Measurements from ENCODE around the gene MAP3K7CL.
A peak's percentile ranks its signal among the peaks of the same experiment; 100 is the strongest.

MAP3K7CL gene

DNA sequence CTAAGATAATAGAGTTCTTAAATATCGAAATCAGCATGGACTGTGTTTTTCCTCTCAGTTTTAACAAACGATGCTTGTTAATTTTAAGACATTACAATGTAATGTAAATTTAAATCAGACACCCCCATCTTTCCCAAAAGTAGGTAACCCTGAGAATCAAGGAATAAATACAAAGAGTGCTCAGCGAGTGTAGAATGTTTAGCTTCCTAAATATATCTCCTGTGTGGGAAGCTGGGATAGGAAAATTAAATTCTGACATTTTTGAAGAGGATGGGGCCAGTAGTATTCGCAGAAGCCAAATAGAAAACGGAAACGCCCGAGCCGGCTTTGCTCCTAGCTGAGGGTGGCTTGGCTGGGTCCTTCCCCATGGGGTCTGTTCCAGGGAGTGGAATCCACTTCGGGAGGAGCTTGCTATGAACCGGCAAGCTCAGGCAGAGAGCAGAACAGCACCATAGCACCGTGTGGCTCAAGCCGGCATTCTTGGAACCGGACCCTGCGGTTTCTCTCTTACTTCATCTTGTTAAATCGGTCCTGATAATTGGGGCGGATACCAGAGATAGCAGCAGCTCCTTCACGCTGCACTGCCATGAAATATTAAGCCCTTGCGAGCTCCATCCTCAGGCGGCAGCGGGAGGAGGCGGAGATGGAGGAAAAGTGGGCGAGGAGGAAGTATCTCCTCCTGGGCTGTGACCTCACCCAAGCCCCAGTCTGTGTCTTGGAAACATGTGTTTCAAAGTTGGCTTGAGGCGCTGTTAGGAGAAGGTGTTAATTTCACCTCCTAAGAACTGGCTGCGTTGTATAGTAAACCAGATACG is 24.9 kb downstream of the MAP3K7CL start:
- Histone ChIP-seq H2BK5ac (ENCODE audit: low read depth, low read length, poor library complexity) (no peak overlapping the region), H3K27ac (ENCODE audit: low read depth, low read length) (no peak overlapping the region), H2BK12ac (ENCODE audit: low read length) (no peak overlapping the region), H3K79me2 (ENCODE audit: control insufficient read depth, insufficient read depth, low read length, poor library complexity) (no peaks in the 10 kb centered on the region), H4K8ac (ENCODE audit: low read depth, low read length) (no peak overlapping the region), H4K12ac (ENCODE audit: low read depth, low read length) (no peak overlapping the region), H3K23ac (ENCODE audit: low read length) (no peak overlapping the region), H2AK5ac (ENCODE audit: low read length) (no peak overlapping the region), H3K4me2 (ENCODE audit: low read length) (no peak overlapping the region), H3K4me3 (ENCODE audit: low read depth, low read length) (no peak overlapping the region), H3K14ac (ENCODE audit: low read length) (no peak overlapping the region), H3K9me3 (ENCODE audit: insufficient read depth, low read depth, low read length) (no peaks in the 10 kb centered on the region), H4K91ac (ENCODE audit: low read depth, low read length) (no peak overlapping the region), H3K18ac (ENCODE audit: low read length) (no peak overlapping the region), H2BK120ac (ENCODE audit: insufficient read depth, low read length, poor library complexity) (no peak overlapping the region), H3K36me3 (ENCODE audit: control insufficient read depth in 1 of 2, insufficient read depth in 2 of 2, low read length in 2 of 2) (no peaks in the 10 kb centered on the region), H3K27me3 (ENCODE audit: insufficient read depth, low read length) (no peaks in the 10 kb centered on the region), H3K4ac (ENCODE audit: low read depth, low read length) (no peak overlapping the region), H3K4me1 (ENCODE audit: control insufficient read depth in 1 of 2, insufficient read depth in 2 of 2, low read length in 2 of 2) (no peaks in the 10 kb centered on the region), H3K9ac (ENCODE audit: low read length) (no peak overlapping the region), H3K79me1 (ENCODE audit: low read length) (no peaks in the 10 kb centered on the region), H2AFZ (ENCODE audit: insufficient read depth, low read length, poor library complexity) (no peak overlapping the region)
- DNase-seq = peak; percentile 11 to 38
- WGBS (ENCODE audit: extremely low coverage, insufficient coverage, insufficient read length) = no CpG with 5 or more reads among the region's 25 CpGs

DNA sequence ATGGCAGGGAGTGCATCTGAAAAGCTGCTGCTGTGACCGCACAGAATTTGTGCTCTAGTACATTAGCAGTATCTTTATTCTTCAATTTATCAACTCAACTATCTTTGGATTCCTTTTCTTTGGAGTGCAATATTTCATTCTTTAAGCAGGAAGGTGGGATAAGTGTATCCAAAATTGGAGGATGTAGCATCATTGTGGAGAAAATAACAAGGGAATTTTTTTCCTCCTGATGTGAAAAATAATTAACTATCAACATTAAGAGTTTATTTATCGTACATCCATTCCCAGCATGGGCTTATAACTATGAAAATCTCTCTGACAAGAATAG is 25.5 kb downstream of the MAP3K7CL start:
- Histone ChIP-seq H2AFZ (ENCODE audit: insufficient read depth, low read length, poor library complexity) (no peak overlapping the region), H4K12ac (ENCODE audit: low read depth, low read length) (no peak overlapping the region), H2BK120ac (ENCODE audit: insufficient read depth, low read length, poor library complexity) (no peak overlapping the region), H3K18ac (ENCODE audit: low read length) (no peak overlapping the region), H2BK5ac (ENCODE audit: low read depth, low read length, poor library complexity) (no peak overlapping the region), H3K79me1 (ENCODE audit: low read length) (no peaks in the 10 kb centered on the region), H2AK5ac (ENCODE audit: low read length) (no peak overlapping the region), H3K27ac (ENCODE audit: low read depth, low read length) (no peak overlapping the region), H3K23ac (ENCODE audit: low read length) (no peak overlapping the region), H2BK12ac (ENCODE audit: low read length) (no peak overlapping the region), H3K4ac (ENCODE audit: low read depth, low read length) (no peak overlapping the region), H3K14ac (ENCODE audit: low read length) (no peak overlapping the region), H3K27me3 (ENCODE audit: insufficient read depth, low read length) (no peaks in the 10 kb centered on the region), H3K79me2 (ENCODE audit: control insufficient read depth, insufficient read depth, low read length, poor library complexity) (no peaks in the 10 kb centered on the region), H3K4me3 (ENCODE audit: low read depth, low read length) (no peak overlapping the region), H4K8ac (ENCODE audit: low read depth, low read length) (no peak overlapping the region), H3K4me1 (ENCODE audit: control insufficient read depth in 1 of 2, insufficient read depth in 2 of 2, low read length in 2 of 2) (no peaks in the 10 kb centered on the region), H3K36me3 (ENCODE audit: control insufficient read depth in 1 of 2, insufficient read depth in 2 of 2, low read length in 2 of 2) (no peaks in the 10 kb centered on the region), H4K91ac (ENCODE audit: low read depth, low read length) (no peak overlapping the region), H3K4me2 (ENCODE audit: low read length) (no peak overlapping the region), H3K9ac (ENCODE audit: low read length) (no peak overlapping the region), H3K9me3 (ENCODE audit: insufficient read depth, low read depth, low read length) (no peaks in the 10 kb centered on the region)
- no peak for DNase-seq
- whole genome bisulfite sequencing (ENCODE audit: extremely low coverage, insufficient coverage, insufficient read length) = no CpG with 5 or more reads among the region's 2 CpGs

- Histone ChIP-seq H3K79me1 (ENCODE audit: low read length) (no peaks in the 10 kb centered on the region), H2AK5ac (ENCODE audit: low read length) (no peak overlapping the region), H4K8ac (ENCODE audit: low read depth, low read length) (no peak overlapping the region), H3K4me1 (ENCODE audit: control insufficient read depth in 1 of 2, insufficient read depth in 2 of 2, low read length in 2 of 2) (no peaks in the 10 kb centered on the region), H3K14ac (ENCODE audit: low read length) (no peak overlapping the region), H4K12ac (ENCODE audit: low read depth, low read length) (no peak overlapping the region), H3K9ac (ENCODE audit: low read length) (no peak overlapping the region), H3K27ac (ENCODE audit: low read depth, low read length) (no peak overlapping the region), H4K91ac (ENCODE audit: low read depth, low read length) (no peak overlapping the region), H3K18ac (ENCODE audit: low read length) (no peak overlapping the region), H3K4me3 (ENCODE audit: low read depth, low read length) (no peak overlapping the region), H2BK120ac (ENCODE audit: insufficient read depth, low read length, poor library complexity) (no peak overlapping the region), H3K23ac (ENCODE audit: low read length) (no peak overlapping the region), H3K36me3 (ENCODE audit: control insufficient read depth in 1 of 2, insufficient read depth in 2 of 2, low read length in 2 of 2) (no peaks in the 10 kb centered on the region), H3K4ac (ENCODE audit: low read depth, low read length) (no peak overlapping the region), H3K79me2 (ENCODE audit: control insufficient read depth, insufficient read depth, low read length, poor library complexity) (no peaks in the 10 kb centered on the region), H3K9me3 (ENCODE audit: insufficient read depth, low read depth, low read length) (no peaks in the 10 kb centered on the region), H3K27me3 (ENCODE audit: insufficient read depth, low read length) (no peaks in the 10 kb centered on the region), H2AFZ (ENCODE audit: insufficient read depth, low read length, poor library complexity) (no peak overlapping the region), H3K4me2 (ENCODE audit: low read length) (no peak overlapping the region), H2BK12ac (ENCODE audit: low read length) (no peak overlapping the region), H2BK5ac (ENCODE audit: low read depth, low read length, poor library complexity) (no peak overlapping the region)
- DNase-seq = no peak
- WGBS (ENCODE audit: extremely low coverage, insufficient coverage, insufficient read length) = no CpG with 5 or more reads among the region's 2 CpGs
Measured at GRCh38 chr21:29157080-29157479, 26.6 kb downstream of the MAP3K7CL start.

DNA sequence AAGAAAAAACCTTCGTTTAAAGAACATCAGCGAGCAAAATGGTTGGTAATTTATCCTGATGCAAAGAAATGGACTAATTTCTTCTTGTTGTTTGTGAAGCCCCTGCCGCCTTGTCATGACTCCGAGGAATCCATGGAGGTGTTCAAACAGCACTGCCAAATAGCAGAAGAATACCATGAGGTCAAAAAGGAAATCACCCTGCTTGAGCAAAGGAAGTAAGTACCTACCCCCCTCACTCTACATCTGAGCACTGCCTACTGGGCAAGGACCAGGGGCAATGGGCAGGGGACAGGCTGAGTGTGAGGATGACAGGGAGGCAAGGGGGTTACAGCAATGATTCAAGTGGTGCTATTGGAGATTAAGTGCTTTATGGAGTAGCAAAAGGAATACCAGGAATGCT is 29.4 kb downstream of the MAP3K7CL start:
- Histone ChIP-seq H2BK12ac (ENCODE audit: low read length) (no peak overlapping the region), H3K14ac (ENCODE audit: low read length) (no peak overlapping the region), H3K9me3 (ENCODE audit: insufficient read depth, low read depth, low read length) (no peaks in the 10 kb centered on the region), H3K9ac (ENCODE audit: low read length) (no peak overlapping the region), H3K27ac (ENCODE audit: low read depth, low read length) (no peak overlapping the region), H2BK120ac (ENCODE audit: insufficient read depth, low read length, poor library complexity) (no peak overlapping the region), H3K4me3 (ENCODE audit: low read depth, low read length) (no peak overlapping the region), H2AK5ac (ENCODE audit: low read length) (no peak overlapping the region), H4K12ac (ENCODE audit: low read depth, low read length) (no peak overlapping the region), H3K4ac (ENCODE audit: low read depth, low read length) (no peak overlapping the region), H3K4me2 (ENCODE audit: low read length) (no peak overlapping the region), H3K79me1 (ENCODE audit: low read length) (no peaks in the 10 kb centered on the region), H3K23ac (ENCODE audit: low read length) (no peak overlapping the region), H3K18ac (ENCODE audit: low read length) (no peak overlapping the region), H3K79me2 (ENCODE audit: control insufficient read depth, insufficient read depth, low read length, poor library complexity) (no peaks in the 10 kb centered on the region), H3K36me3 (ENCODE audit: control insufficient read depth in 1 of 2, insufficient read depth in 2 of 2, low read length in 2 of 2) (no peaks in the 10 kb centered on the region), H3K4me1 (ENCODE audit: control insufficient read depth in 1 of 2, insufficient read depth in 2 of 2, low read length in 2 of 2) (no peaks in the 10 kb centered on the region), H3K27me3 (ENCODE audit: insufficient read depth, low read length) (no peaks in the 10 kb centered on the region), H4K8ac (ENCODE audit: low read depth, low read length) (no peak overlapping the region), H2BK5ac (ENCODE audit: low read depth, low read length, poor library complexity) (no peak overlapping the region), H2AFZ (ENCODE audit: insufficient read depth, low read length, poor library complexity) (no peak overlapping the region), H4K91ac (ENCODE audit: low read depth, low read length) (no peak overlapping the region)
- WGBS (ENCODE audit: extremely low coverage, insufficient coverage, insufficient read length) = no CpG with 5 or more reads among the region's 4 CpGs
- DNase-seq = no peak

All from trophoblast cell (in vitro differentiated cells and primary cell).